ENCODE measurements around the gene NEMP1.
"Not testable (repeated sequence)": the region's sequence is repeated elsewhere in the genome, so short reads cannot be mapped to it uniquely, and the experiment has no call there.

Gene NEMP1

GRCh38 chr12:57090924-57091637, 12.5 kb upstream of the NEMP1 start:
- DNase-seq (ENCODE audit: low read depth) = no peak

- no peak for DNase-seq (ENCODE audit: low read depth)
These were observed 11.9 kb upstream of the NEMP1 start for GRCh38 chr12:57090490-57090889.

GRCh38 chr12:57089271-57090245, 11.0 kb upstream of the NEMP1 start:
- DNase-seq (ENCODE audit: low read depth) = peak; percentile 33

GRCh38 chr12:57088354-57089270, 10.0 kb upstream of the NEMP1 start, which contains the start of gene NAB2:
Gene NAB2 (plus strand): TSS chr12:57089114. CDS start chr12:57089272, 158 bp downstream.
- DNase-seq (ENCODE audit: low read depth) = peak; percentile 79

GRCh38 chr12:57087691-57088353, 9.2 kb upstream of the NEMP1 start:
- peak; percentile 64 for DNase-seq (ENCODE audit: low read depth)

GRCh38 chr12:57087010-57087690, 8.6 kb upstream of the NEMP1 start:
- DNase-seq (ENCODE audit: low read depth) = peak; percentile 91

- DNase-seq (ENCODE audit: low read depth) = no peak
These were observed 8.0 kb upstream of the NEMP1 start for GRCh38 chr12:57086493-57087009.

- DNase-seq (ENCODE audit: low read depth) = no peak
These were observed 7.5 kb upstream of the NEMP1 start for GRCh38 chr12:57085999-57086492.

- no peak for DNase-seq (ENCODE audit: low read depth)
These were observed 2.3 kb upstream of the NEMP1 start for GRCh38 chr12:57080855-57081254.

- DNase-seq (ENCODE audit: low read depth) = no peak
These were observed 1.2 kb upstream of the NEMP1 start for GRCh38 chr12:57079821-57080220.

- not testable (repeated sequence) for DNase-seq (ENCODE audit: low read depth)
These were observed 4.8 kb downstream of the NEMP1 start for GRCh38 chr12:57073566-57074450.

- no peak for DNase-seq (ENCODE audit: low read depth)
These were observed 5.9 kb downstream of the NEMP1 start for GRCh38 chr12:57072661-57073060.

- peak; percentile 29 for DNase-seq (ENCODE audit: low read depth)
These were observed 9.1 kb downstream of the NEMP1 start for GRCh38 chr12:57069523-57069922.

GRCh38 chr12:57066245-57066644, 12.3 kb downstream of the NEMP1 start:
- no peak for DNase-seq (ENCODE audit: low read depth)

GRCh38 chr12:57063991-57064685, 14.5 kb downstream of the NEMP1 start:
- no peak for DNase-seq (ENCODE audit: low read depth)

GRCh38 chr12:57058454-57058853, 20.1 kb downstream of the NEMP1 start:
- no peak for DNase-seq (ENCODE audit: low read depth)

- DNase-seq (ENCODE audit: low read depth) = no peak
These were observed 21.4 kb downstream of the NEMP1 start for GRCh38 chr12:57057067-57057751.

- DNase-seq (ENCODE audit: low read depth) = no peak
These were observed 22.8 kb downstream of the NEMP1 start for GRCh38 chr12:57055824-57056223.
